HEK293T (cell line): ENCODE measurements around the gene BEND7.
"Not testable (repeated sequence)": the region's sequence is repeated elsewhere in the genome, so short reads cannot be mapped to it uniquely, and the experiment has no call there.

Experiments used
- CTCF ChIA-PET: fragments of 350-600 bp; formaldehyde crosslinking; extraction: SDS; loops from one replicate; lab custom pipeline; 2021; ENCODE audit warnings: antibody characterized with exemption, inconsistent platforms; lab: Yijun Ruan, JAX
- POLR2A ChIA-PET: fragments of 350-600 bp; formaldehyde crosslinking; extraction: SDS; loops from one replicate; lab custom pipeline; 2020; ENCODE audit warnings: antibody characterized with exemption, inconsistent platforms; lab: Yijun Ruan, JAX
- DNase-seq: peaks from one replicate; pipeline ENCODE4 v3.0.0; 2012; ENCODE audit warnings: mixed read lengths; ENCODE audit errors: extremely low spot score
- ARNT ChIP-seq: fragments of 450-650 bp; IDR thresholded peaks from 2 replicates; pipeline ENCODE4 v1.6.1; 2017; ENCODE audit warnings: mild to moderate bottlenecking
- BHLHE40 ChIP-seq: fragments of 450-650 bp; IDR thresholded peaks from 2 replicates; pipeline ENCODE4 v1.6.1; 2016; ENCODE audit warnings: mild to moderate bottlenecking, moderate library complexity, borderline replicate concordance
- CTBP1 ChIP-seq: fragments of 450-650 bp; IDR thresholded peaks from 2 replicates; pipeline ENCODE4 v1.6.1; 2016; ENCODE audit warnings: borderline replicate concordance
- ELF4 ChIP-seq: fragments of 450-650 bp; IDR thresholded peaks from 2 replicates; pipeline ENCODE4 v1.6.1; 2017; ENCODE audit warnings: antibody characterized with exemption
- FOXA1 ChIP-seq: fragments of 450-650 bp; IDR thresholded peaks from 2 replicates; pipeline ENCODE4 v1.6.1; 2016; ENCODE audit warnings: mild to moderate bottlenecking
- FOXK2 ChIP-seq: fragments of 450-650 bp; IDR thresholded peaks from 2 replicates; pipeline ENCODE4 v1.6.1; 2016; ENCODE audit warnings: mild to moderate bottlenecking
- FOXM1 ChIP-seq: fragments of 450-650 bp; IDR thresholded peaks from 2 replicates; pipeline ENCODE4 v1.6.1; 2017; ENCODE audit warnings: mild to moderate bottlenecking, borderline replicate concordance
- HDGF ChIP-seq: fragments of 450-650 bp; IDR thresholded peaks from 2 replicates; pipeline ENCODE4 v1.6.1; 2017; ENCODE audit warnings: antibody characterized with exemption, borderline replicate concordance
- L3MBTL2 ChIP-seq: fragments of 450-650 bp; conservative IDR thresholded peaks from 2 replicates; pipeline ENCODE4 v1.6.1; 2016; ENCODE audit warnings: mild to moderate bottlenecking
- LEF1 ChIP-seq: fragments of 450-650 bp; IDR thresholded peaks from 2 replicates; pipeline ENCODE4 v1.6.1; 2017; ENCODE audit warnings: mild to moderate bottlenecking, borderline replicate concordance
- NFRKB ChIP-seq: fragments of 450-650 bp; IDR thresholded peaks from 2 replicates; pipeline ENCODE4 v1.6.1; 2016; ENCODE audit warnings: mild to moderate bottlenecking, moderate library complexity
- PKNOX1 ChIP-seq: fragments of 450-650 bp; IDR thresholded peaks from 2 replicates; pipeline ENCODE4 v1.6.1; 2016
- SP1 ChIP-seq: fragments of 450-650 bp; IDR thresholded peaks from 2 replicates; pipeline ENCODE4 v1.6.1; 2017
- SUZ12 ChIP-seq: fragments of 450-650 bp; IDR thresholded peaks from 2 replicates; pipeline ENCODE4 v1.6.1; 2016; ENCODE audit warnings: mild to moderate bottlenecking
- TARDBP ChIP-seq: fragments of 450-650 bp; IDR thresholded peaks from 2 replicates; pipeline ENCODE4 v1.6.1; 2016
- ZNF384 ChIP-seq: fragments of 450-650 bp; IDR thresholded peaks from 2 replicates; pipeline ENCODE4 v1.6.1; 2016

Gene BEND7

GRCh38 chr10:13404305-13404759 lies 124.5 kb downstream of the BEND7 start:
- ChIA-PET POLR2A (interaction anchor here (1.1 to 1.2 kb wide), 2 partner anchors 16 to 133 kb away, joined by 3 read pairs; no protein-coding TSS in a partner anchor), CTCF (interaction anchor here (1.1 kb wide), 2 partner anchors 36 to 132 kb away, joined by 3 read pairs; no protein-coding TSS in a partner anchor)

GRCh38 chr10:13403426-13403825 lies 125.4 kb downstream of the BEND7 start:
- POLR2A ChIA-PET, result not testable (repeated sequence)
- CTCF ChIA-PET, result interaction anchor here (1.1 kb wide), 1 partner anchor 37 kb away, joined by 3 read pairs; no protein-coding TSS in a partner anchor

More at GRCh38 chr10:13404305-13404759, 124.5 kb downstream of the BEND7 start:
- no peak for DNase-seq
- TF ChIP-seq FOXK2, result no peak
- TF ChIP-seq NFRKB, result no peak

GRCh38 chr10:13402021-13402420 lies 126.8 kb downstream of the BEND7 start:
- no peak for DNase-seq
- CTCF ChIA-PET, result no interaction called here
- POLR2A ChIA-PET, result no interaction called here
- no peak for TF ChIP-seq FOXM1
- TF ChIP-seq ZNF384, result no peak
- no peak for TF ChIP-seq SUZ12
- TF ChIP-seq SP1, result no peak

More at GRCh38 chr10:13403426-13403825, 125.4 kb downstream of the BEND7 start:
- DNase-seq, result not testable (repeated sequence)

GRCh38 chr10:13401142-13401541 lies 127.7 kb downstream of the BEND7 start:
- TF ChIP-seq NFRKB (no peak), ZNF384 (no peak), FOXM1 (no peak), FOXA1 (no peak), CTBP1 (no peak), SUZ12 (no peak)
- CTCF ChIA-PET, result no interaction called here
- POLR2A ChIA-PET, result no interaction called here
- DNase-seq, result no peak

- TF ChIP-seq TARDBP (no peak), HDGF (no peak), LEF1 (no peak), FOXA1 (no peak), CTBP1 (no peak)
- ChIA-PET CTCF (no interaction called here), POLR2A (no interaction called here)
- DNase-seq, result no peak
Observed at GRCh38 chr10:13400196-13400965, 128.4 kb downstream of the BEND7 start.

- ChIA-PET CTCF (no interaction called here), POLR2A (no interaction called here)
- no peak for TF ChIP-seq ZNF384
- TF ChIP-seq LEF1, result no peak
- no peak for TF ChIP-seq FOXA1
- TF ChIP-seq PKNOX1, result no peak
- TF ChIP-seq L3MBTL2, result no peak
- TF ChIP-seq FOXK2, result no peak
- TF ChIP-seq CTBP1, result no peak
- no peak for TF ChIP-seq TARDBP
- no peak for TF ChIP-seq SUZ12
- TF ChIP-seq HDGF, result no peak
- no peak for TF ChIP-seq NFRKB
- TF ChIP-seq BHLHE40, result no peak
- TF ChIP-seq SP1, result no peak
- TF ChIP-seq ARNT, result no peak
- TF ChIP-seq ELF4, result no peak
- TF ChIP-seq FOXM1, result no peak
- DNase-seq, result no peak
Observed at GRCh38 chr10:13399752-13400151, 129.1 kb downstream of the BEND7 start.

- CTCF ChIA-PET, result interaction anchor here (0.7 kb wide), 1 partner anchor 22 kb away, joined by 4 read pairs; no protein-coding TSS in a partner anchor
- TF ChIP-seq SP1, result no peak
- peak; percentile 68; the same call in 1 of the 2 replicates for TF ChIP-seq ZNF384
- TF ChIP-seq CTBP1, result no peak
- no peak for TF ChIP-seq NFRKB
- TF ChIP-seq PKNOX1, result no peak
- TF ChIP-seq L3MBTL2, result no peak
- no peak for TF ChIP-seq FOXM1
- POLR2A ChIA-PET, result no interaction called here
- DNase-seq, result no peak
Observed at GRCh38 chr10:13399236-13399635, 129.6 kb downstream of the BEND7 start.

GRCh38 chr10:13397052-13397451 lies 131.8 kb downstream of the BEND7 start:
- ChIA-PET POLR2A (no interaction called here), CTCF (no interaction called here)
- no peak for DNase-seq
- TF ChIP-seq ZNF384 (no peak), LEF1 (no peak)
